HG02763 (cell line): ENCODE measurements around the gene USP37.

Experiments used
- ATAC-seq: cut with Tn5 transposase; IDR thresholded peaks from one replicate; pipeline ENCODE4 v1.9.1; 2021; ENCODE audit warnings: mild to moderate bottlenecking, moderate library complexity; ENCODE audit not compliant: unreplicated experiment

The USP37 gene

DNA sequence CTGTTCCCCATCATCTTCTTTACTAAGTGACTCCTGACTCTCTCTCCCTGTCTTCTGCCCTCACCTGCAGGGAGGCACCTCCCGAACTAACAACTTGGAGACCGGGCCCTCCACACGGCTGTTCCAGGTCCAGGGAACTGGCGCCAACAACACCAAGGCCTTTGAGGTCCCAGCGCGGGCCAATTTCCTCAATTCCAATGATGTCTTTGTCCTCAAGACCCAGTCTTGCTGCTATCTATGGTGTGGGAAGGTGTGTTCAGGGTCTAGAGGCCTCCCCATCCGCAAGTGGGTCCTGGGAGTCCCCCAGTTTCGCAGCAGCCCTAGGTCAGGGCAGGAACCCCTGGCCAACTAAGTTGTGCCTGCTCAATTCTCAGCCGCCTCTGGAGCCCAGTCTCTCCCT lies 133.7 kb downstream of the USP37 start:
- ATAC-seq: no peak

DNA sequence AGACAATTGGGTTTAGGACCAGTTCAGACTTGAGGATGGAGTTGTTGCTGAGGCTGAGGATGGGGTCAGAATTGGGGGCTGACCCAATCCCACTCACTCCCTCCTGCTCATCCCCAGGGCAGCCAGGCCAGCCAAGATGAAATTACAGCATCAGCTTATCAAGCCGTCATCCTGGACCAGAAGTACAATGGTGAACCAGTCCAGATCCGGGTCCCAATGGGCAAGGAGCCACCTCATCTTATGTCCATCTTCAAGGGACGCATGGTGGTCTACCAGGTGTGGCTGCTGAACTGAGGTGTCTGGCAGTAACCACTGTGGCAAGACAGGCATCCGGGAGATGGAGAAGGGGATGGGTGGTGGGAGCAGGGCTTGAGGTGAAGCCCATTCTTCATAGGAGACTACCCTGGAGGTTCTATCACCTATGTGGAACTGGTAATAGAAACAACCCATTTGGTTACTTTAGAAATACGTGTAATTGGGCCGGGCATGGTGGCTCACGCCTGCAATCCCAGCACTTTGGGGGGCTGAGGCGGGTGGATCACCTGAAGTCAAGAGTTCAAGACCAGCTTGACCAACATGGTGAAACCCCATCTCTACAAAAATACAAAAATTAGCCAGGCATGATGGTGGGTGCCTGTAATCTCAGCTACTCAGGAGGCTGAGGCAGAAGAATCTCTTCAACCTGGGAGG lies 135.3 kb downstream of the USP37 start:
- no peak for ATAC-seq

DNA sequence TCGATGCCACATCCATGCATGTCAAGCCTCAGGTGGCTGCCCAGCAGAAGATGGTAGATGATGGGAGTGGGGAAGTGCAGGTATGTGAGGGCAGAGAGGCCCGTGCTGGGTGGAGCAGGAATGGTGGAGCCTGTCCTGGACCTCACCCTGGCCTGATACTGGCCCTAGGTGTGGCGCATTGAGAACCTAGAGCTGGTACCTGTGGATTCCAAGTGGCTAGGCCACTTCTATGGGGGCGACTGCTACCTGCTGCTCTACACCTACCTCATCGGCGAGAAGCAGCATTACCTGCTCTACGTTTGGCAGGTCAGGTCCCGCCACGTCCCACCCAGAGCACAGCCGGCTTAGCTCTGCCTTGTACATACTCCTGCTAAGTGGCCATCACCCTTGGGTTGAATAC lies 136.3 kb downstream of the USP37 start:
- ATAC-seq: no peak

DNA sequence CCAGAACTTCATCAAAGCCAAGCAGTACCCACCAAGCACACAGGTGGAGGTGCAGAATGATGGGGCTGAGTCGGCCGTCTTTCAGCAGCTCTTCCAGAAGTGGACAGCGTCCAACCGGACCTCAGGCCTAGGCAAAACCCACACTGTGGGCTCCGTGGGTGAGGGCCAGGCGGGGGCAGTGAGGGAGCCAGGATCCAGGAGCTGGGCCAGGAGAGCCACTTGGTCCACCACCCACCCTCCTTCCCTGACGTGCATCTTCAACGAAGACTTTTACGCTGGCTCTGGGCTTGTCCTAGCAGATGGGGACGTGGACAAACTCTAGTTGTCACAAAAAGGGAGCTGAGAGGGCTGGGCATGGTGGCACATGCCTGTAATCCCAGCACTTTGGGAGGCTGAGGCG lies 137.4 kb downstream of the USP37 start:
- no peak for ATAC-seq

DNA sequence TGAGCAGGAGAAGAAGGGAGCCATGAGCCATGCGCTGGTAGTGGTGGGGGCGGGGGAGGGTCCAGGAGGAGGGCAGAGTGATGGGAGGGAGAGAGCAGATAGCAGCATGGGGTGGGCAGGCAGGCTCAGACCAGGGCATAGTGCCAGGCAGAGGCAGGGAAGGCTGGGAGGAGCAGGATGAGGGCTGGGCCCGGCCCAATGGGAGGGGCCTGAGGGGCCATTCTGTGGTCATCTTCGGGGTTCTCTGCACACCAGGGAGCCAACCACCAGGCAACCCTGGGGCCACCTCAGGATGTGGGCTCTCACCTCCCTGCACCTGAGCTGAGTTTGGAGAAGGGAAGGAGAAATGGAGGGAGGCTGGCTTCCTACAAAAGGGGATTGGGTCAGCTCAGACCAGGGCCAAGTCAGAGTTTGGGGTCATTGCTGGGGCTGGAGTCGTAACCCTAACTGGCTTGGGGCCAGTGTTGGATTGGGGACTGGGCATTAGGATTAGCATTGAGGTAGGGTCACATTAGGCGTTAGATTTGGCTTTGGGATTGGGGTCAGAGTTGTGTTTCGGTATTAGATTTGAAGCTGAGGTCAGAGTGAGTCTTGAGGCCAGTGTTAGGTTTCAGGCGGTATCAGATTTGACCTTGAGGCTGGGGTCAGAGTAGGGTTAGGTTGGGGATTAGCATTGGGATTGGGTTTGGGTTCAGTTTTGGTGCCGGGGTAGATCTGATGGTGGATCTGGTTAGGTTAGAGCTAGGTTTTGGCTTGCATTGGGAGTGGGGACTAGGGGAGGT lies 138.0 kb downstream of the USP37 start:
- ATAC-seq: no peak

DNA sequence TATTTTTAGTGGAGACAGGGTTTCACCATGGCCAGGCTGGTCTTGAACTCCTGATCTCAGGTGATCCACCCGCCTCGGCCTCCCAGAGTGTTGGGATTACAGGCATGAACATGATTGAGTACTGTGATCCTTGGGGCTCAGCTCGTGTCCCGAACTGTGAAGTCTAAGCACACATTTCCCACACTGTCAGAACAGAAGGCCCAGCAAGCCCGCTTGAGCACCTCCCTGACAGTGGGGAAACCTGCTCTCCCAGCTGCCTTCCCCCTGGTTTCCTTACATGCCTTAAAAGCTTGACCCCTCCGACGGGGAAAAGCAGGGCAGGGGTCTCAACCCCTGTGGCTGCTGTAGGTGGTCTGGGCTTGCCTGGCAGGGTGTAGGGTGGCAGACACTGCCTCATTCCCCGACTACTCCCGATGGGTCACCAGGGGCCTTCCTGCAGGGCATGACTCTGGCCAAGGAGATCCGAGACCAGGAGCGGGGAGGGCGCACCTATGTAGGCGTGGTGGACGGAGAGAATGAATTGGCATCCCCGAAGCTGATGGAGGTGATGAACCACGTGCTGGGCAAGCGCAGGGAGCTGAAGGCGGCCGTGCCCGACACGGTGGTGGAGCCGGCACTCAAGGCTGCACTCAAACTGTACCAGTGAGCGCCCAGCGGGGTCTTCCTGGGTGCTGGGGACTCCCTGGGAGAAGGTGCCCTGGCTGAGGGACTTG lies 139.1 kb downstream of the USP37 start:
- ATAC-seq: no peak

DNA sequence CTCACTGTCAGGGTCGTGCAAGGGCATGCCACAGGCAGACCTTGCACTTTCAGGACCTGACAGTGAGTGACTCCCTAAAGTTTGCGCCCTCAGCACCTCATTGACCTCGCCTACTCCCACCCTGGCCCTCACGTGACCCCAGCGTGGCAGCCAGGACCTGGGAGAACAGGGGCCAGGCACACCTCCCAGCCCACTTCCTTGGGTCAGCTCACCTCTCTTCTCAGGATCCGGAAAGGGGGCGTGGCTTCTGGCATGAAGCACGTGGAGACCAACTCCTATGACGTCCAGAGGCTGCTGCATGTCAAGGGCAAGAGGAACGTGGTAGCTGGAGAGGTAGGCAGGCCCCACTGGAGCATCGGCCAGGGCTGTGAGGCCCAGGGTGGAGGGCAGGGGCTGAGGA lies 140.4 kb downstream of the USP37 start:
- ATAC-seq: no peak

DNA sequence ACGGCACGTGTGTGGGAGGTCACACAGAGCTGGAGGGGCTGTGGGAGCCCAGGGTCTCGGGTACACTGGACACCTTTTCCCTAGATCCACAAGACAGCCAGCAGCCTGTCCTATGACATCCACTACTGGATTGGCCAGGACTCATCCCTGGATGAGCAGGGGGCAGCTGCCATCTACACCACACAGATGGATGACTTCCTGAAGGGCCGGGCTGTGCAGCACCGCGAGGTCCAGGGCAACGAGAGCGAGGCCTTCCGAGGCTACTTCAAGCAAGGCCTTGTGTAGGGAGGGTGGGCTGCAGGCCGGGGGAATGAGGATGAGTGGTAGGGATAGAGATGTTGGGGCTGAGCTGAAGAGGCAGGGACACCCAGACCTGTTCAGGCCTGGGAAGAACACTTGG lies 142.6 kb downstream of the USP37 start:
- ATAC-seq: no peak

DNA sequence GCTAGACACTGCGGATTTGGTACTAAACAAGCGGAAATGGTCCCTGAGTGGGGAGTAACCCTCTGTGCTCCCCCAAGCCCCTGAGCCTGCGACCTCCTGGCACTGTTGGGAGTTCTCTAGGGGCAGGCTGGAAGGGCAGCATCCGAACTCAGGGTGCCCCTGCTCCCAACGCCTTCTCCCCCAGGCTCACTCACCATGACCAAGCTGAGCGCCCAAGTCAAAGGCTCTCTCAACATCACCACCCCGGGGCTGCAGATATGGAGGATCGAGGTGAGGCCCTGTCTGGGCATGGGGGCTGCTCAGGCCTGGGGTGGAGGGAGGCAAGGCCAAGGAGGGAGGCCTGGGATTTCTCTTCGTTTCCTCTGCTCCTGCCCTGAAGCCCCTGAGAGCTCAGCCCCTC lies 144.6 kb downstream of the USP37 start:
- ATAC-seq: no peak

DNA sequence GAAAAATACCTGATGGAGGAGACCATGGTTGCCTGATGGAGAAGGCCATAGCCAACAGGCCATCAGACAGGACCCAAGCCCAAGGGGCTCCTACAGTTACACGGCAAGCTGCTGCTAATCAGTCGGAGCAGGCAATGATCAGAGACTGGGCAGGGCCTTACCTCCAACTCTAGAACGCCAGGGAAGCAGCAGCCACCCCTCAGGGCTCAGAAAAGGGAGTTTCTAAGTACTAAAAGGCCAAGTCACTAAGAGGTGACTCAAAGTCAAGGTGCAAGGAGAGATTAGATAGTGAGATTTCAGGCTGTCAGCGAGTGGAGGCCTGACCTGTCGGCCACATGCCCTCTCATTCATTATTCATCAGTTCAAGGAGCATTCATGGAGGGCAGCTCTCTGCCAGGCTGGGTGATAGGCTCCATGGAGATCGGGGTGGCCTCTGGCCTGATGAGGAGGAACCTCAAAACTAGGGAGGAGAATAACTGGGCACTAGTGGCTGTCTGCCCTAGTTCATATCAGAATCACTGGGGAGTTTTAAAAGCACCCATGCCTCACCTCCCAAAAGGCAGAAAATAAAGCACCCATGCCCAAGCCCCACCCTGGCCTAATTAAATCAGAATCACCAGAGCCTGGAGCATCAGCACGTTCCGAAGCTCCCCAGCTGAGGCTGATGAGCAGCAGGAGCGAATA lies 145.6 kb downstream of the USP37 start:
- no peak for ATAC-seq

DNA sequence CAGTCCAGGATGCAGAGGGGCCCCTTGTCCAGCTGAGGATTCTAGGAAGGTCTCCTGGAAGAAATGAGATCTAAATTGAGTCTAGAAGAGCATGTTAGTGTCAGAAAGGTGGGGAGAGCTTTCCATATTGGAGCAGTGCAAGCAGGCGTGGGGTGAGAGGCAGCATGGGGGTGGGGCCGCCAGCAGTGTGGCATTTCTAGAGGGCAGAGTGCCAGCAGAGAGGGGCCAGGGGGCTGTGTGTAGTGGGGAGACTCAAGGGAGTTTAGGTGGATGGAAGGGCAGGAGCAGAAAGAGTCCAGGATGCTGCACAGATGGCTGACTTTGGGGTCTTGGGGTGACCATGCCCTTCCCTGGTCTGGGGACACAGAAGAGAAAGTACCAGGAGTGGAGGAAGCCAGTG lies 147.1 kb downstream of the USP37 start:
- no peak for ATAC-seq

DNA sequence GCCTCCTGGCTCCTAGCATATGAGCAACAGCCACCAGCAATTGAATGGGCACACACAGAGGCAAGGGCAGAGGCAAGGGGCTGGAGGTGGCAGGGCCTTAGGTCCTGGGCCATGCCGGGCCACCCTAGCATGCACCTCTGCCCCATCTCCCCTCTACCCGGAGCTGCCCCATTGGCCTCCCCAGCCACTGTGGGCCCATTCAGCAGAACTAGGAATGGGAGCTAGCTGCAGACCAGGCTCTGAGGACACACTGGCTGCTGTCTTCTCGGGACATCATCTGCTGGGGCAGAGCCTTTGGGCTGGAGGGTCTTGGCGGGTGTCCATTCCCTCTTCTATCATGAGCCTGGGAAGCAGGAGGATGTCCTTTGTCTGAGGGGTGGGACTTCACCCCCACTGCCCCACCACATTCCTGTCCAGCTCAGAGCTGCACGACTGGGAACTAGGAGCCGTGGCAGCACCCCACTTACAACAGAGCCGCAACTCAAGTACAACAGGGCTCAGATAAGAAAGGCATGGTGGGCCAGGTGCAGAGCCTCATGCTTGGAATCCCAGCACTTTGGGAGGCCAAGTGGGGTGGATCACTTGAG lies 148.4 kb downstream of the USP37 start:
- ATAC-seq: no peak

DNA sequence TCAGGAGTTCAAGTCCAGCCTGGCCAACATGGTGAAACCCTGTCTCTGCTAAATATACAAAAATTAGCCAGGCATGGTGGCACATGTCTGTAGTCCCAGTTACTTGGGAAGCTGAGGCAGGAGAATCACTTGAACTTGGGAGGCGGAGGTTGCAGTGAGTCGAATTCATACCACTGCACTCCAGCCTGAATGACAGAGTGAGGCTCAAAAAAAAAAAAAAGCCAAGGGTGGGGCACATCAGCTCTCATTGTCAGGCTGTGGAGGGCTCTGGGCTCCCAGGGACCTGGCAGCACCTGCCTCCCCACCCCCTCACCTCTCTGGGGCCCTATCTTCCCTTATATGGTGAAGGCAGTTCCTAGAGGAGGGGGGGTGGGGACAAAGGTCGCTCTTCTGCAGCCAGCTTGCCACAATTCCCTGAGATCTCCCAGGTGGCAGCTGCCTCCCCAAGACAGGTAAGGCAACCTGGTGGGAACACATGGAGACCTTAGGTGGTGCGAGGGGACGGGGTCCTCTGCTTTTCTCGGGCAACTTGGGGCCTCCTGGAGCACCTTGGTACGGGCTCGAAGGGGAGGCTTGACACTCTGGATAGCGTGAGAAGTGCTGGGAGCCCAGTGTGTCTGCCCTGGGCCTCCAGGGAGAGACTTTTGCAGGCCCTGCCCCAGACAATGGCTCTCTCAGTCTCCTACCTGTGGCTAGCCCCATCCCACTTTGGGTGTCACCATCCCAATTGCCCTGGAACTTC lies 149.3 kb downstream of the USP37 start, which contains the start of gene VIL1:
VIL1 (plus strand) TSS at position 407 of the 742 bp plus-strand sequence. CDS start 4,656 bp downstream, outside the sequence.
- no peak for ATAC-seq

DNA sequence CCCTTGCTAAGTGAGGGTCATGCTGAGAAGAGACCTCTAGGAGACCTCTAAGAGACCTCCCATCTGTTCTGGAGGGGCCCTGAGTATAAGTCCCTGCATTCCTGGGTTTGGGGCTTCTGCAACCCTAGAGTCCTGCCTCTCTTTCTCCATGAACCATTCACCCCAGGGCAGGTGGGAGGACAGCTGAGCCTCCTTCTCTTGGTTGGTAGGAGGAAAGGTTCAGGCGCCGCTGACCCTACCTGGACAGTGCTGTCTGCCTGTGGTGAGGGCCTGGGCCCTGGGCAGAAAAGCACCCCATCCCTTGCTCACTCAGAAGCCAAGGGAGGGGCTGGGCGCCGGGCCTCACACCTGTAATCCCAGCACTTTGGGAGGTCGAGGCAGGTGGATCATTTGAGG lies 149.8 kb downstream of the USP37 start:
- ATAC-seq: no peak

DNA sequence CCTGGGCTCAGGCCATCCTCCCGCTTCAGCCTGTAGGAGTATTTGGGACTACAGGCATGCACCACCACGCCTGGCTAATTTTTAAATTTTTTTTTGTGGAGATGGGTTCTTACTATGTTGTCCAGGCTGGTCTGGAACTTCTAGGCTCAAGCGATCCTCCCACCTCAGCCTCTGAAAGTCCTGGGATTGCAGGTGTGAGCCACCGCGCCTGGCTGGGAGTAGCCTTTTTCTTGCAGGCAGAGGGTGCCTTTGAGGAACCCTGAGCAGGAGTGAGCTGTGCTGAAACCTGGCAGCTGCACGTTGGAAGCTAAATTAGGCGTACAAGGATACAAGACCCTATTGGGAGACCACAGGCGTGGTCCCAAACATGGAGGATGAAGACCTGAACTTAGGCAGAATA lies 160.4 kb downstream of the USP37 start:
- no peak for ATAC-seq

DNA sequence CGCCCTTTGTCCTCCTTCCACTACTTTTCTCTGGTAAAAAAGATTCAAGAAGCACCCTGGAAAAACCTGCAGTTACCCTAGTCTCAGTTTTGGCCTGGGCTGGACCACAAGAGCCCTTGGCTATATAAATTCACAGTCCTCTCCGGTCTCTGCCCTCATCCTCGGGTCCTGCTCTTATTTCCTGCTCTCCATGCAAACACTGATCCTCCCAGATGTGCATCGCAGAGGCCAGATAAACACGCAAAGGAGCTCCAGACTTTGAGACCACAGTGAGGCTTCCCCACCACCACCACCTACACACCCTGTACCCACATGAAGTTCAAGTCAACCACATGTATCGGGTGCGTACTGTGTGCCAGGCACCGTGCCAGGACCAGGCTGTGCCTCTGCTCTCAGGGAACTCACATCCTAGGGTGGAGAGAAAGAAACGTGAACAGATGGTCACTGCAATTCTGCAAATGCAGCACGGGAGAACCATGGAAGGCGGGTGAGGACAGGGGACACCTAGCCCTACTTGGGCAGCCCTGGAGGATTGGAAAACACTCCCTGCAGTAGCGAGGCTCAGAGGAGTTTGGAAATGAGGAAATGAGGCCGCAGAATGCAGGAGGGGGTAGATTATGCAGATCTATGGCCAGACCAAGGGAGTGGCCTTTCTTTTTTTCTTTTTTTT lies 161.1 kb downstream of the USP37 start:
- no peak for ATAC-seq

DNA sequence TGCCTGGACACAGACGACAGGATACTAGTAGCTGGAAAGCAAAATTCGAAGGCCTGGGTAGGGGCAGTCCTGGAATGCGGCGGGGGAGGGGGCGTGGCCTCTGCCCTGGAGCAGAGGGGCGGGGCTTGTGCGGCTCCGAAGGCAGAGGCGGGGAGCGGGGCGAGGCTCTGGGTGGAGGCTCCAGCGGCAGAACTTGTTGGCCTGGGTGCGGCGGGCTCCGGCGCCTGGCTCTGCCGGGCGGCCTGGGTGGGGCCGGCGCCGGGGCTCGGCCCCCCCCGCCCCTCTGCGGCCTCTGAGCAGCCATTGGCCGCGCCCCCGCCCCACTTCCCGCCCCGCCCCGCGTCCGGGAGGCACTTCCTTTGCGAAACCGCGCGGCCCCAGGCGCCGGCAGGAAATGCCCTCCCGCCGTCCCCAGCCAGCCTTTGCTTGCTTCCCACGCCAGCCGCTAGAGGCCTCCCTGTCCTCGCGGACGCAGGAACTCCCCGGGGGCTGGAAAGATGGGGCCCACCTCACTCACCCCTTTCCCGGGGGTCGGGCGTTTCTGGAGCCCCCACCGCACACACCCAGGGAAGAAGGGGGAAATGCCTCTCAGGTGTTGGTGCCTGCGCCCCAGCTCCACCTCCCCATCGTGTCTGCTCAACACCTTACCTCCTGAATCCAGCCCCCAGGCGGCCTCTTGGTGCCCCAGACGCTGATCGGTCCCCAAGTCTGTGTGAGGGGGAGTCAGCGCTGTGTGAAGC lies 161.8 kb downstream of the USP37 start:
- peak; percentile 84 for ATAC-seq

DNA sequence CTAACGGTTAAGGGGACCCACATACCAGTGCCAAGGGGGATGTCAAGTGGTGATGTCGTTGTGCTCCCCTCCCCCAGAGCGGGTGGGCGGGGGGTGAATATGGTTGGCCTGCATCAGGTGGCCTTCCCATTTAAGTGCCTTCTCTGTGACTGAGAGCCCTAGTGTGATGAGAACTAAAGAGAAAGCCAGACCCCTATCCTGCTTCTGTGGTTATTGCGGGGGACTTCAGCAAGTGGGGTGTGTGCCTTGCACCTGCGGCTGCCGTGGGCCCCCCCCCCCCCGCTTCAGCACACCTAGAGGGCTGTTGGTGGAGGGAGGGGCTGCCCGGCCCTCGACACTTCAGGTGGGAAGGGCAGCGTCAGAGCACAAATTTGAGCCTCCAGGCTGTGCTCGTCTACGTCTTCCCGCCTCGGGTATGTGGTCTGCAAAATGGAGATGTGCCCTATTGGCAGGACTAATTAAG lies 162.4 kb downstream of the USP37 start:
- ATAC-seq: peak; percentile 6
